ENCODE results near the gene PELI2.

DNA sequence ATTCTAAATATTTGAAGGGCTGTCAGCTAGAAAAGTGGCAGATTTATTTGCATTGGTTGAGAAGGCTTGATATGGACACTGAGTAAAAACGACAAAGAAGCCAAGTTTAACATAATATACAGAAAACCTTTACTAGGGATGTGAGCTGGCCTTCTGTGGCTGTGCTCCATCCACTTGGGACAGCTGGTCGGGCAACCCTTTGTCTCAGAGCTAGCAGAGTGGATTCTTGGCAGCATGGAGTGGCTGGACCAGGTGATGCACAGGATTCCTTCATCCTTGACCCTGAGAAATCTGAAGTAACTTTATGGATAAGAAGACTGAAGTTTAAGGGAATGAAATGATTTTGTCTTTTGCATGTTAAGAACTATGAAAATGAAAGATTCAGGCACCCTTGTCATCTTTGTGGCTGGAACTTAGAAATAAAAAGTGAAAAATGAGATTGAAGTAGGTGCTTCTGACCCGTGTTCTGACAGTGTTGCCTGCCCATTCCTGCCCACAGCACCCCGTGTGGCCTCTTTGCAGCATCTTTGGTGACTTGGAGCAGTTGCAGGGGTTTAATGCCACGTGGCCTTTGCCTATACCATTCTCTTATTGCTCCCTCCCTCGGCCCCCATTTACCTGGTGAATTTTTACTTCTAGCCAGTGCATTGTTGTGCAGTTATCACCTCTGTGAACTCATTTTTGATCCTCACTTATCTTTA lies 32.6 kb downstream of the PELI2 start:
- TF ChIP-seq CTCF (conservative IDR thresholded peaks at IDR 0.05; ENCODE audit: low read depth, low read length) (no peak), POLR2A (IDR thresholded peaks at IDR 0.05; ENCODE audit: low read depth, low read length) (no peak), RFX5 (IDR thresholded peaks at IDR 0.05; ENCODE audit: low read depth, low read length) (no peak), RAD21 (IDR thresholded peaks at IDR 0.05; ENCODE audit: low read length) (no peak), CEBPB (IDR thresholded peaks at IDR 0.05; ENCODE audit: low read depth, low read length) (no peak), BHLHE40 (IDR thresholded peaks at IDR 0.05; ENCODE audit: low read depth, low read length) (no peak), CHD1 (IDR thresholded peaks at IDR 0.05; ENCODE audit: low read depth, low read length) (no peak), RCOR1 (IDR thresholded peaks at IDR 0.05; ENCODE audit: insufficient replicate concordance, low read length) (no peak), SMC3 (IDR thresholded peaks at IDR 0.05; ENCODE audit: low read depth, low read length) (no peak), NFE2L2 (IDR thresholded peaks at IDR 0.05; ENCODE audit: low read depth, low read length) (no peak), MAFK (IDR thresholded peaks at IDR 0.05; ENCODE audit: low read depth, low read length) (no peak)
- TF ChIP-seq, protein P1, sequence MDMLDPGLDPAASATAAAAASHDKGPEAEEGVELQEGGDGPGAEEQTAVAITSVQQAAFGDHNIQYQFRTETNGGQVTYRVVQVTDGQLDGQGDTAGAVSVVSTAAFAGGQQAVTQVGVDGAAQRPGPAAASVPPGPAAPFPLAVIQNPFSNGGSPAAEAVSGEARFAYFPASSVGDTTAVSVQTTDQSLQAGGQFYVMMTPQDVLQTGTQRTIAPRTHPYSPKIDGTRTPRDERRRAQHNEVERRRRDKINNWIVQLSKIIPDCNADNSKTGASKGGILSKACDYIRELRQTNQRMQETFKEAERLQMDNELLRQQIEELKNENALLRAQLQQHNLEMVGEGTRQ (IDR thresholded peaks at IDR 0.05; ENCODE audit: low read depth, low read length) = no peak
